Fibroblast of the aortic adventitia (primary cell): ENCODE results near the gene CASP10. TPM values are rescaled to one million over a fixed set of nuclear protein-coding genes. Genes with fewer than 3 reads are reported as not detected.
"Not testable (repeated sequence)": the region's sequence is repeated elsewhere in the genome, so short reads cannot be mapped to it uniquely, and the experiment has no call there.

ENCODE experiments used
- DNase-seq: peaks from one replicate; pipeline ENCODE4 v3.0.0-alpha.2; 2010; ENCODE audit warnings: low read depth
- H3K4me3 ChIP-seq: 2 replicates; pipeline ENCODE4 v1.5.1; 2011; ENCODE audit warnings: low read depth, mild to moderate bottlenecking, control low read depth, low read length, moderate library complexity
- total RNA-seq: library from RNA; depleted of rRNA; stranded (reverse); fragments of >200 nt; gene quantifications from 2 replicates; pipeline ENCODE4 v1.2.3, GENCODE V29; 2012; ENCODE audit warnings: low replicate concordance
- TF ChIP-seq, protein P1 (sequence below): IDR thresholded peaks from 2 replicates; pipeline ENCODE4 v1.5.1; 2011; ENCODE audit warnings: mild to moderate bottlenecking, low read length, control low read depth, inconsistent platforms; ENCODE audit not compliant: insufficient read depth

The CASP10 gene
- total RNA-seq, 1 donor = 9.1 TPM

DNA sequence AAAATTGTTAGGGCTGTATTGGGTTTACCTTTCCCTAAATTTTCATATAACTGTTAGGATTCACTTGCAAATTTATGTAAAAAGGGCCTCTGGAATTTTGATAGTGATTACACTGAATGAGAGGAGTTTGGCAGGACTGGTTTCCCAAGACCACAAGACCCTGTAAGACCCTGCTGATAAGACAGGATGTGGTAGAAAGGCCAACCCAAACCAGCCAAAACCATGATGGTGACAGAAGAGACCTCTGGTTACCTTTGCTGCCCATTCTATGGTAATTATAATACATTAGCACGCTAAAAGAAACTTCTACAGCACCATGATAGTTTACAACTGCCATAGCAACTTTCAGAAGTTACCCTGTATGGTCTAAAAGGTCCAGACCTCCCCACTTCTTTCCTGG is 8.3 kb upstream of the CASP10 start:
- TF ChIP-seq, protein P1, sequence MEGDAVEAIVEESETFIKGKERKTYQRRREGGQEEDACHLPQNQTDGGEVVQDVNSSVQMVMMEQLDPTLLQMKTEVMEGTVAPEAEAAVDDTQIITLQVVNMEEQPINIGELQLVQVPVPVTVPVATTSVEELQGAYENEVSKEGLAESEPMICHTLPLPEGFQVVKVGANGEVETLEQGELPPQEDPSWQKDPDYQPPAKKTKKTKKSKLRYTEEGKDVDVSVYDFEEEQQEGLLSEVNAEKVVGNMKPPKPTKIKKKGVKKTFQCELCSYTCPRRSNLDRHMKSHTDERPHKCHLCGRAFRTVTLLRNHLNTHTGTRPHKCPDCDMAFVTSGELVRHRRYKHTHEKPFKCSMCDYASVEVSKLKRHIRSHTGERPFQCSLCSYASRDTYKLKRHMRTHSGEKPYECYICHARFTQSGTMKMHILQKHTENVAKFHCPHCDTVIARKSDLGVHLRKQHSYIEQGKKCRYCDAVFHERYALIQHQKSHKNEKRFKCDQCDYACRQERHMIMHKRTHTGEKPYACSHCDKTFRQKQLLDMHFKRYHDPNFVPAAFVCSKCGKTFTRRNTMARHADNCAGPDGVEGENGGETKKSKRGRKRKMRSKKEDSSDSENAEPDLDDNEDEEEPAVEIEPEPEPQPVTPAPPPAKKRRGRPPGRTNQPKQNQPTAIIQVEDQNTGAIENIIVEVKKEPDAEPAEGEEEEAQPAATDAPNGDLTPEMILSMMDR = no peak
- H3K4me3 ChIP-seq = no peak overlapping the region
- no peak for DNase-seq

DNA sequence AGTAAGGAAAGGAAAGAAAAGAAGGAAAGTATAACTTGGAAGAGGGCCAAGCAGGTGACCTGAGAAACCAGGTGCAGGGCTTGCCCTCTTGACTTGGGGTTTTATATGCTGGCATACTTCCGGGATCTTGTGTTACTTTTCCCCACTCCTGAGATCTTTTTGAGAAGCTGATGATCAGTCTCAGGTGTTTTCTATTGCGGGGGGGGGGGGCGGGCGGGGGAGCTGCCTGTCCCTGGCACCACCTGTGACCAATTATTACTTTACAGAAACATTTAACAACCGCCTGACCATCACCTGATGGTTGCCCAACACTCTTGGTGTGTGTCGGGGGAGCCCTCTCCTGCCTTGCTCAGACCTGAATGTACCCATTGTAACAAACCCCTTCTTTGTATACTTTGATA is 6.9 kb upstream of the CASP10 start:
- no peak overlapping the region for H3K4me3 ChIP-seq
- DNase-seq = no peak
- TF ChIP-seq, protein P1 = no peak

DNA sequence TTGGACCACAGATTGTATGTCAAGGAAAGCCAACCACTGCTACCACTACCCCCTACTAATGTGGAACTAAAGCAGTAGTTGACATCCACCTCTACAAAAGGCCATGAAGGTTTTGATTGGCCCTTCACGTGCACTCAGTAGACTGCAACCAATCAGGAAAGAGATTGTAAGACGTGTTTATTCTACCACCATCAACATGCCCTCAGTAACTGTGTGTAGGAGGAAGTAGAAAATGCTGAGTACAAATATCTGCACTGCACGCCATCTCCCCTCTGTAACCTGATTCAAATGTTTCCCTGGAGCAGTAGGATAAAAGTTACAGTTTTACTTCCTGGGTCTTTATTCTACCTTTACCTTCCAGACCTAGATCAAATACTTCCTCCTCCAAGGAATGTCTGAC is 2.9 kb upstream of the CASP10 start:
- no peak for DNase-seq
- no peak overlapping the region for H3K4me3 ChIP-seq
- TF ChIP-seq, protein P1 = no peak

DNA sequence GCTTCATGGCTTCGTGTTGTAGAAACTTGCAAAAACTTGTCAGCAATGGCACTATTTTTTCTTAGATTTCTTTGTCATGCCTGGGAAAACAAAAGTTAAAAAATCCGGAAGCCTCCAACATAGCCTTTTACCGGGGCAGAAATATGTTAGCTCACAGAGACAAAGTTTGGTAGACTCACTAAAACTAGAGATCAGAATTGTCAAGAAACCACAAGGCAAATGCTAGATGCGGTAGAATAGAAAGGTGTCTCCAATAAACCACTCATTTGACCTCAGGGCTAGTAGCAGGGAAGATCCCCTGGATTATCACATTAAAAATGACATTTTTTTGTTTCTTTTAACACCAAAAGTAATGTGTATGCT is 405 bp downstream of the CASP10 start:
- peak overlapping the region; percentile 75 for H3K4me3 ChIP-seq
- TF ChIP-seq, protein P1 = no peak

DNA sequence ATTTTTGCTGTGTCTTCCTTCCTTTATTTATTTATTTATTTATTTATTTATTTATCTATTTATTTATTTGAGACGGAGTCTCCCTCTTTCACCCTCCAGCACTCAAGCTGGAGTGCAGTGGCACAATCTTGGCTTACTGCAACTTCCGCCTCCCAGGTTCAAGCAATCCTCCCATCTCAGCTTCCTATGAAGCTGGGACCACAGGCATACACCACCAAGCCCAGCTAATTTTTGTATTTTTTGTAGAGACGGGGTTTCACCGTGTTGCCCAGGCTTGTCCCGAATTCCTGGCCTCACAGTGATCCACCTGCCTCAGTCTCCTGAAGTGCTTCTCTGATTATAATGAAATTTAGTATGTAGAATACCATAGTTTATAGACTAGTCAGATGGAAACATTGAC is 894 bp downstream of the CASP10 start:
- H3K4me3 ChIP-seq = peak overlapping the region; percentile 75

More for the DNA sequence above, 405 bp downstream of the CASP10 start:
- DNase-seq = no peak

DNA sequence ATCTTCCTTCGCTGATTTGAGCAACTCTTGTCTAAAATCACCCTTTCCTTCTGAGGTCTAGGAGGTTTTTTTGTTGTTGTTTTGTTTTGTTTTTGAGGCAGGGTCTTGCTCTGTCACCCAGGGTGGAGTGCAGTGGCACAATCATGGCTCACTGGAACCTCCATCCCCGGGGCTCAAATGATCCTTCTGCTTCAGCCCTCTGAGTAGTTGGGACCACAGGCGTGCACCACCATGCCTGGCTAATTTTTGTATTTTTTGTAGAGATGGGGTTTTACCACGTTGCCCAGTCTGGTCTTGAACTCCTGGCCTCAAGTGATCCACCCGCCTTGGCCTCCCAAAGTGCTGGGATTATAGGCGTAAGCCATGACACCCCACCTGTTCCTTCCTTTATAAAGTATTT is 1.3 kb downstream of the CASP10 start:
- DNase-seq = not testable (repeated sequence)
- H3K4me3 ChIP-seq = peak overlapping the region; percentile 75

More for the DNA sequence above, 894 bp downstream of the CASP10 start:
- DNase-seq = not testable (repeated sequence)

DNA sequence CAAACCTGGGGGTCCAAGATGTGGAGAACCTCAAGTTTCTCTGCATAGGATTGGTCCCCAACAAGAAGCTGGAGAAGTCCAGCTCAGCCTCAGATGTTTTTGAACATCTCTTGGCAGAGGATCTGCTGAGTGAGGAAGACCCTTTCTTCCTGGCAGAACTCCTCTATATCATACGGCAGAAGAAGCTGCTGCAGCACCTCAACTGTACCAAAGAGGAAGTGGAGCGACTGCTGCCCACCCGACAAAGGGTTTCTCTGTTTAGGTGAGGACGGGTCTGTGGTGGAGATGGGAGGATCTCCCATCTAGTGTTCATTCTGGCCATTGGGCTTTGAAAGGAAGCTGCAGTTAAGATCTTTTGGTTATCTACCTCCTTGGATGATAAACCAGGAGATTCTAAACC is 2.9 kb downstream of the CASP10 start:
- no peak for DNase-seq
- H3K4me3 ChIP-seq = no peak overlapping the region
- TF ChIP-seq, protein P1 = no peak

DNA sequence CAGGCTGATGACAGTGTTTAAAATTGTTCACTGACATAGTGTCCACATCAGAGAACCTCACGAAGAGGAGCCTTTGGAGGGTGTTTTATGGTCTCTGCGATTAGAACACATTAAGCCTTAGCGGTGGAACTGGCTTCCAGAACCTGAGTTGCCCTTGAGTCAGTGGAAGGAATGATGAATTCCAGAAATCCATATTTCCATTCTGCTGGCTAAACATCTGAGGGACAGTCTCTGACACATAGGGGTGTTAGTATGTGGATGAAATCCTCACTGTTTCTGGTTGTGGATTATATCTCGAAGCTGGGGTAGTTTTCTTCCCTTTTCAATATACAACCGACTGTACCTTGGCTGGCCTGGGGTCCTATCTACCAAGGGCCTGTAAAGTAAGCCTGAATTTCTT is 4.0 kb downstream of the CASP10 start:
- TF ChIP-seq, protein P1 = no peak
- no peak overlapping the region for H3K4me3 ChIP-seq
- DNase-seq = no peak
